IMR-90 (cell line): Measurements from ENCODE around the gene NPIPB6. TPM values are rescaled to one million over a fixed set of nuclear protein-coding genes. Genes with fewer than 3 reads are reported as not detected.
A peak's percentile ranks its signal among the peaks of the same experiment; 100 is the strongest.

Experiments used
- ATAC-seq: fragments of 200-7000 bp; cut with Tn5 transposase; 2 replicates; pipeline ENCODE4 v1.9.1; 2020; ENCODE audit warnings: low read depth, mild to moderate bottlenecking, moderate library complexity
- BruUV-seq: library from RNA; stranded (reverse); fragments of 400-500 nt; replicated peaks from 2 replicates; lab custom pipeline; 2021; lab: Mats Ljungman, UMichigan
- CTCF ChIA-PET: fragments of 300-600 bp; formaldehyde crosslinking; extraction: SDS; loops from one replicate; lab custom pipeline; 2021; ENCODE audit warnings: antibody characterized with exemption; lab: Yijun Ruan, JAX
- POLR2A ChIA-PET: fragments of 300-600 bp; sonication (Branson Sonifier 250); formaldehyde crosslinking; loops from one replicate; lab custom pipeline; 2022; ENCODE audit warnings: antibody characterized with exemption; ENCODE audit not compliant: unreplicated experiment; lab: Charles Lee
- DNase-seq: peaks from one replicate; pipeline ENCODE4 v3.0.0; 2013
- H2AFZ ChIP-seq: replicated peaks from 2 replicates; pipeline ENCODE3; 2013; ENCODE audit warnings: low read length, mild to moderate bottlenecking; ENCODE audit not compliant: poor library complexity
- H2AK5ac ChIP-seq: 2 replicates; pipeline ENCODE4 v1.6.1; 2013; ENCODE audit warnings: low read depth, low read length, inconsistent platforms
- H2AK9ac ChIP-seq: replicated peaks from 2 replicates; pipeline ENCODE3; 2013; ENCODE audit warnings: mild to moderate bottlenecking, low read depth, low read length, moderate library complexity; ENCODE audit not compliant: poor library complexity
- H2BK120ac ChIP-seq: 2 replicates; pipeline ENCODE4 v1.6.1; 2013; ENCODE audit warnings: low read depth, low read length, inconsistent platforms
- H2BK15ac ChIP-seq: 3 replicates; pipeline ENCODE4 v1.6.1; 2013; ENCODE audit warnings: low read depth, low read length, inconsistent platforms
- H2BK20ac ChIP-seq: 2 replicates; pipeline ENCODE4 v1.6.1; 2013; ENCODE audit warnings: low read depth, mild to moderate bottlenecking, inconsistent platforms, low read length, moderate library complexity
- H2BK5ac ChIP-seq: 2 replicates; pipeline ENCODE4 v1.6.1; 2013; ENCODE audit warnings: mild to moderate bottlenecking, low read depth, low read length, inconsistent platforms; ENCODE audit not compliant: poor library complexity, severe bottlenecking
- H3K14ac ChIP-seq: replicated peaks from 2 replicates; pipeline ENCODE4 v1.6.1; 2013; ENCODE audit warnings: low read depth, low read length, inconsistent platforms
- H3K18ac ChIP-seq: 2 replicates; pipeline ENCODE4 v1.6.1; 2013; ENCODE audit warnings: low read depth, low read length, control low read depth
- H3K23ac ChIP-seq: 2 replicates; pipeline ENCODE4 v1.6.1; 2013; ENCODE audit warnings: low read depth, low read length, inconsistent platforms
- H3K27ac ChIP-seq: 2 replicates; pipeline ENCODE4 v1.5.1; 2013; ENCODE audit warnings: mild to moderate bottlenecking, control low read depth, low read length; ENCODE audit not compliant: insufficient read depth
- H3K27me3 ChIP-seq: 2 replicates; pipeline ENCODE4 v1.6.1; 2013; ENCODE audit warnings: low read length; ENCODE audit not compliant: control insufficient read depth, insufficient read depth
- H3K36me3 ChIP-seq: 2 replicates; pipeline ENCODE4 v1.6.1; 2013; ENCODE audit warnings: low read length, mixed read lengths; ENCODE audit not compliant: control insufficient read depth, insufficient read depth
- H3K4ac ChIP-seq: 2 replicates; pipeline ENCODE4 v1.6.1; 2013; ENCODE audit warnings: low read depth, low read length, inconsistent platforms
- H3K4me1 ChIP-seq: 2 replicates; pipeline ENCODE4 v1.6.1; 2013; ENCODE audit warnings: low read length, mixed read lengths; ENCODE audit not compliant: control insufficient read depth, insufficient read depth
- H3K4me2 ChIP-seq: 2 replicates; pipeline ENCODE4 v1.6.1; 2013; ENCODE audit warnings: low read depth, mild to moderate bottlenecking, control low read depth, low read length, moderate library complexity
- H3K4me3 ChIP-seq: 2 replicates; pipeline ENCODE4 v1.5.1; 2013; ENCODE audit warnings: low read depth, mild to moderate bottlenecking, control low read depth, low read length, moderate library complexity; ENCODE audit not compliant: insufficient read depth
- H3K56ac ChIP-seq: 2 replicates; pipeline ENCODE4 v1.6.1; 2013; ENCODE audit warnings: low read length, inconsistent platforms; ENCODE audit not compliant: insufficient read depth; ENCODE audit errors: extremely low read depth
- H3K79me1 ChIP-seq, 2 experiments: 2 replicates each; pipeline ENCODE4 v1.6.1; 2013; ENCODE audit warnings: low read length in 2 of 2, inconsistent platforms in 1 of 2, low read depth in 1 of 2
- H3K9ac ChIP-seq: 2 replicates; pipeline ENCODE4 v1.6.1; 2013; ENCODE audit warnings: low read depth, low read length, control low read depth
- H3K9me1 ChIP-seq: 2 replicates; pipeline ENCODE4 v1.6.1; 2013; ENCODE audit warnings: low read length, inconsistent platforms; ENCODE audit not compliant: insufficient read depth
- H3K9me3 ChIP-seq: 2 replicates; pipeline ENCODE4 v1.6.1; 2013; ENCODE audit warnings: low read length; ENCODE audit not compliant: control insufficient read depth, insufficient read depth
- H4K20me1 ChIP-seq: 2 replicates; pipeline ENCODE4 v1.6.1; 2013; ENCODE audit warnings: low read length, inconsistent platforms; ENCODE audit not compliant: insufficient read depth
- H4K5ac ChIP-seq: 2 replicates; pipeline ENCODE4 v1.6.1; 2013; ENCODE audit warnings: mild to moderate bottlenecking, low read depth, low read length, control low read depth
- H4K8ac ChIP-seq, 2 experiments: 2 replicates each; pipeline ENCODE4 v1.6.1; 2013; ENCODE audit warnings: low read depth in 2 of 2, low read length in 2 of 2, control low read depth in 1 of 2, inconsistent platforms in 1 of 2
- H4K91ac ChIP-seq: 2 replicates; pipeline ENCODE4 v1.6.1; 2013; ENCODE audit warnings: low read depth, low read length, inconsistent platforms; ENCODE audit not compliant: insufficient read depth
- CEBPB ChIP-seq: IDR thresholded peaks from 2 replicates; pipeline ENCODE4 v1.6.1; 2012; ENCODE audit warnings: low read depth, low read length, improper control_type of control experiment
- RAD21 ChIP-seq: IDR thresholded peaks from 2 replicates; pipeline ENCODE4 v1.6.1; 2012; ENCODE audit warnings: low read length, improper control_type of control experiment
- SMC3 ChIP-seq: fragments of 150-350 bp; IDR thresholded peaks from 2 replicates; pipeline ENCODE4 v1.6.1; 2016; ENCODE audit warnings: low read depth, mild to moderate bottlenecking, antibody characterized with exemption, low read length, moderate library complexity
- WGBS, 2 experiments: methylation state at CpG; one replicate each; pipeline versions ENCODE4 v1.1.5 to v1.1.7; 2013; ENCODE audit warnings: missing lambda C conversion rate in 2 of 2; ENCODE audit not compliant: insufficient read length in 1 of 2; ENCODE audit errors: extremely low coverage in 2 of 2; 5-methylcytosine and 5-hydroxymethylcytosine counted together
- dilution Hi-C: fragments of 300-500 bp; cut with HindIII; formaldehyde crosslinking; loops from one replicate; pipeline ENCODE4 v1.14.3; 2018; ENCODE audit warnings: low sequenced_read_pairs; ENCODE audit not compliant: unreplicated experiment
- in situ Hi-C: fragments of 300-500 bp; cut with MboI; formaldehyde crosslinking; loops from 3 replicates; pipeline ENCODE4 v1.14.3; 2019; ENCODE audit warnings: low sequenced_read_pairs, inconsistent platforms, mixed read lengths
- intact Hi-C: fragments of 100-400 bp; cut with micrococcal nuclease; formaldehyde crosslinking; loops from 2 replicates; pipeline ENCODE4 v1.10.0; 2022
- polyA plus RNA-seq, 3 experiments: library from polyadenylated mRNA; depleted of rRNA; stranded (reverse); fragments of >200 nt; gene quantifications; 2 replicates each; pipeline ENCODE4 v1.2.3, GENCODE V29; 2012; ENCODE audit warnings: low replicate concordance in 1 of 3
- total RNA-seq: library from RNA; depleted of rRNA; stranded (reverse); fragments of >200 nt; gene quantifications from 2 replicates; pipeline ENCODE4 v1.2.3, GENCODE V29; 2012
- TF ChIP-seq, protein P1 (sequence below): conservative IDR thresholded peaks from 2 replicates; pipeline ENCODE4 v1.5.1; 2012; ENCODE audit warnings: mild to moderate bottlenecking, low read depth, low read length, improper control_type of control experiment

NPIPB6 gene
- total and polyA plus RNA-seq, 2 of the 4 experiments (the other 2 are of a cell fraction) = 0.18 to 0.19 TPM

DNA sequence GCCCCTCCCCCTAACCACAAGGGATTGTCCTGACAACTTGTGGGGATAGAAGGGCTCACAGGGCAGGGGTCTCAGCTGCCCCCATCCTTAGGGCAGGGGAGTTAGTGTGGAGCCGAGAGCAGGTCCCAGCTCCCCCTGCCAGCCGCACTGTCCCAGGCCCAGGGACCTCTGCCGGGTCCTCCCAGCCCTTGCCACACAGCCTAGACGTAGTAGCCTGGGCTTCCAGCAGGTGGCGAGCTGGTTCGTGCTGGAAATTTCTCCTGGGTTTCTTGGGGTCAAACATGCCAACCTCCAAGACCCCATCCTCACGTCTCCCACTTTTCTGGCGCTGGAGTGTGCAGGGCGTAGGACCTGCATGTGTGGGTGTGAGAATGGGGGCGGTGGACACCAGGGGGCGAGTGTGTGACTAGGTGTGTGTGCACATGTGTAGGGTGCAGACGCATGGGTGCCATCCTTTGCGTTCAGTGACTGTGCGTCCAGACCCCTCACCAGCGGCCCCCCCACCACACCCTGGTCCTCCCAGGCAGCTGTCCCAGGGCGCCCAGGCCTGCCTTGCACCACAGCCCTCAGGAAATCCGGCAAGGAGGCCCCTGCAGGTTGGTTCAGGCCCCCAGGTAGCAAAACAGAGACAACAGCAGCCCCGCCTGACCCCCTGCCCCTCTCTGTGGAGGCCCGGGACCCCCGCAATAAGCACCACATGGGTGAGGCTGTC, 41.5 kb downstream of the NPIPB6 start:
- 50% methylated on average over 2 of the region's 20 CpGs; no CpG with 5 or more reads in 1 of the 2 experiments for WGBS, 2 experiments
- intact Hi-C loops (loop anchor here (1.0 kb wide), 2 partner anchors 43 to 227 kb away; no protein-coding TSS in a partner anchor), in situ Hi-C loops (loop anchor here (10.0 kb wide), 1 partner anchor 223 kb away; no protein-coding TSS in a partner anchor), dilution Hi-C loops (no loop called here)
- Histone ChIP-seq H3K4me2 (no peak overlapping the region), H4K5ac (no peak overlapping the region), H3K18ac (no peak overlapping the region), H3K23ac (no peak overlapping the region), H4K20me1 (no peaks in the 10 kb centered on the region), H2AFZ (peak overlapping the region; percentile 75), H3K27ac (no peak overlapping the region), H2BK5ac (no peak overlapping the region), H3K56ac (no peak overlapping the region), H4K8ac (no peak overlapping the region), H3K4ac (no peak overlapping the region), H2BK20ac (no peak overlapping the region), H3K4me3 (no peak overlapping the region), H2AK9ac (peak overlapping the region; percentile 13), H2BK120ac (no peak overlapping the region), H4K91ac (no peak overlapping the region), H3K4me1 (no peaks in the 10 kb centered on the region), H3K9me1 (no peaks in the 10 kb centered on the region), H2AK5ac (no peak overlapping the region), H3K36me3 (no peaks in the 10 kb centered on the region), H3K27me3 (no peaks in the 10 kb centered on the region; the same call in 1 of the 2 replicates), H3K79me1 (no peaks in the 10 kb centered on the region), H3K9me3 (no peaks in the 10 kb centered on the region), H3K14ac (no peak overlapping the region), H2BK15ac (no peak overlapping the region), H3K9ac (no peak overlapping the region)
- ChIA-PET CTCF (interaction anchor here (0.5 to 0.8 kb wide), 3 partner anchors 17 to 160 kb away, joined by 3 read pairs; no protein-coding TSS in a partner anchor), POLR2A (no interaction called here)
- DNase-seq = peak; percentile 9
- BruUV-seq = no TSS peak
- TF ChIP-seq, protein P1, sequence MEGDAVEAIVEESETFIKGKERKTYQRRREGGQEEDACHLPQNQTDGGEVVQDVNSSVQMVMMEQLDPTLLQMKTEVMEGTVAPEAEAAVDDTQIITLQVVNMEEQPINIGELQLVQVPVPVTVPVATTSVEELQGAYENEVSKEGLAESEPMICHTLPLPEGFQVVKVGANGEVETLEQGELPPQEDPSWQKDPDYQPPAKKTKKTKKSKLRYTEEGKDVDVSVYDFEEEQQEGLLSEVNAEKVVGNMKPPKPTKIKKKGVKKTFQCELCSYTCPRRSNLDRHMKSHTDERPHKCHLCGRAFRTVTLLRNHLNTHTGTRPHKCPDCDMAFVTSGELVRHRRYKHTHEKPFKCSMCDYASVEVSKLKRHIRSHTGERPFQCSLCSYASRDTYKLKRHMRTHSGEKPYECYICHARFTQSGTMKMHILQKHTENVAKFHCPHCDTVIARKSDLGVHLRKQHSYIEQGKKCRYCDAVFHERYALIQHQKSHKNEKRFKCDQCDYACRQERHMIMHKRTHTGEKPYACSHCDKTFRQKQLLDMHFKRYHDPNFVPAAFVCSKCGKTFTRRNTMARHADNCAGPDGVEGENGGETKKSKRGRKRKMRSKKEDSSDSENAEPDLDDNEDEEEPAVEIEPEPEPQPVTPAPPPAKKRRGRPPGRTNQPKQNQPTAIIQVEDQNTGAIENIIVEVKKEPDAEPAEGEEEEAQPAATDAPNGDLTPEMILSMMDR = peak; percentile 63
- TF ChIP-seq SMC3 = peak; percentile 63
- peak; percentile 60 for TF ChIP-seq RAD21
- TF ChIP-seq CEBPB = no peak
- peak; percentile 84 for ATAC-seq
